A673 (cell line): ENCODE data around the gene TMEM244.

ENCODE experiments used
- CTCF ChIP-seq: fragments of 300-800, 200-600 bp; sonication (generic); conservative IDR thresholded peaks from 2 replicates; pipeline ENCODE4 v1.5.1; 2017; ENCODE audit warnings: low read depth, mild to moderate bottlenecking, antibody characterized with exemption, low read length, moderate library complexity, mixed read lengths
- EZH2 ChIP-seq: fragments of 200-600 bp; sonication (generic); IDR thresholded peaks from 2 replicates; pipeline ENCODE4 v1.6.1; 2017; ENCODE audit warnings: borderline replicate concordance, low read depth, mild to moderate bottlenecking, mixed read lengths, antibody characterized with exemption, low read length; ENCODE audit not compliant: poor library complexity, severe bottlenecking

- no peak for TF ChIP-seq CTCF
- TF ChIP-seq EZH2, result no peak
Observed at GRCh38 chr6:129818251-129818650, 42.9 kb downstream of the TMEM244 start.
